Retinal pigment epithelial cell (primary cell): Measurements from ENCODE around the gene KRT84.
"Not testable (repeated sequence)": the region's sequence is repeated elsewhere in the genome, so short reads cannot be mapped to it uniquely, and the experiment has no call there.

Source experiments
- DNase-seq: peaks from one replicate; pipeline ENCODE4 v3.0.0-alpha.2; 2010; ENCODE audit warnings: low read depth
- H3K4me3 ChIP-seq: 2 replicates; pipeline ENCODE4 v1.5.1; 2011; ENCODE audit warnings: mild to moderate bottlenecking, low read length, control low read depth, moderate library complexity
- TF ChIP-seq, protein P1 (sequence below): conservative IDR thresholded peaks from 2 replicates; pipeline ENCODE4 v1.5.1; 2011; ENCODE audit warnings: low read depth, low read length, control low read depth, inconsistent platforms

The KRT84 gene

DNA sequence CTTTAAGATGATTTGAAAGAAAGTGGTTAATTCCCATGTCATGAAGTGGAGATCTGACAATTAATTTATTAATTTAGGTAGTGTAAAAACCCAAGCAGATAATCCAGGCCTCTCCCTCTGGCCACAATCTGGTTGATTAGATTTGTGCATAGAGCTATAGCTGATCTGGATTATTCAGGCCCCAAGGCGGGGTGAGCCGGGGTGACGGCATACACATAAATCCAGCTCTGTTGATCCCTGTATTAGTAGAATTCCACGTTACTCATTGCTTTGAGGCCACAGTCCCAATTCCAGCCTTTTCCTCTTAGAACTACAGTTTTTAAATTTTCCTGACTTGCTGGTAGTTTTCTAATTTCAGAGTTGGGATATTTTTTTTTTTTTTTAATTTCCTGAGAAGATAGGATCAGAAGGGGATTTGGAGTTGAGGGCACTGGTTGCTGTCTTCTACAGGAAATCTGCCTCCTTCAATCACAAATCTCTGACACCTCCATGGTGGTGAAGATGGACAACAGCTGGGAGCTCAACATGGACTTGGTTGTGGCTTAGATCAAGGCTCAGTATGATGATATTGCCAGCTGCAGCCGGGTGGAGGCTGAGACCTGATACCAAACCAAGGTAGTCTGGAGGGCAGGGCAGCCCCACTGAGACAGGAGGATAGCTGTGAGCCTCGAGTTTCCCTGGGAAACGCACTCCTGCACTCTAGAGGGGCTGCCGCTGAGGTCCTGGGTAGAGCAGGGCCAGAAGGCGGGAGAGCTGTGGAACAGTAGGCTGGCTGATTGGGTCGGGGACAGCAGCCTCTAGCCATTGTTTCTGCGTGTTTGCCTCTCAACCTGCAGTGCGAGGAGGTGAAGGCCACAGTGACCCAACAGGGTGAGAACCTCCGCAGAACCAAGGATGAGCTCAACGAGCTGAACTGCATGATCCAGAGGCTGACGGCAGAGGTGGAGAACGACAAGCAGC, 37.6 kb downstream of the KRT84 start:
- no peak for DNase-seq
- TF ChIP-seq, protein P1, sequence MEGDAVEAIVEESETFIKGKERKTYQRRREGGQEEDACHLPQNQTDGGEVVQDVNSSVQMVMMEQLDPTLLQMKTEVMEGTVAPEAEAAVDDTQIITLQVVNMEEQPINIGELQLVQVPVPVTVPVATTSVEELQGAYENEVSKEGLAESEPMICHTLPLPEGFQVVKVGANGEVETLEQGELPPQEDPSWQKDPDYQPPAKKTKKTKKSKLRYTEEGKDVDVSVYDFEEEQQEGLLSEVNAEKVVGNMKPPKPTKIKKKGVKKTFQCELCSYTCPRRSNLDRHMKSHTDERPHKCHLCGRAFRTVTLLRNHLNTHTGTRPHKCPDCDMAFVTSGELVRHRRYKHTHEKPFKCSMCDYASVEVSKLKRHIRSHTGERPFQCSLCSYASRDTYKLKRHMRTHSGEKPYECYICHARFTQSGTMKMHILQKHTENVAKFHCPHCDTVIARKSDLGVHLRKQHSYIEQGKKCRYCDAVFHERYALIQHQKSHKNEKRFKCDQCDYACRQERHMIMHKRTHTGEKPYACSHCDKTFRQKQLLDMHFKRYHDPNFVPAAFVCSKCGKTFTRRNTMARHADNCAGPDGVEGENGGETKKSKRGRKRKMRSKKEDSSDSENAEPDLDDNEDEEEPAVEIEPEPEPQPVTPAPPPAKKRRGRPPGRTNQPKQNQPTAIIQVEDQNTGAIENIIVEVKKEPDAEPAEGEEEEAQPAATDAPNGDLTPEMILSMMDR, result no peak
- no peak overlapping the region for H3K4me3 ChIP-seq

GRCh38 chr12:52347016-52347415, 38.4 kb downstream of the KRT84 start:
- no peak overlapping the region for H3K4me3 ChIP-seq
- DNase-seq, result no peak
- TF ChIP-seq, protein P1, result no peak

GRCh38 chr12:52346593-52346992, 38.9 kb downstream of the KRT84 start:
- H3K4me3 ChIP-seq, result no peak overlapping the region
- DNase-seq, result no peak
- TF ChIP-seq, protein P1, result no peak

DNA sequence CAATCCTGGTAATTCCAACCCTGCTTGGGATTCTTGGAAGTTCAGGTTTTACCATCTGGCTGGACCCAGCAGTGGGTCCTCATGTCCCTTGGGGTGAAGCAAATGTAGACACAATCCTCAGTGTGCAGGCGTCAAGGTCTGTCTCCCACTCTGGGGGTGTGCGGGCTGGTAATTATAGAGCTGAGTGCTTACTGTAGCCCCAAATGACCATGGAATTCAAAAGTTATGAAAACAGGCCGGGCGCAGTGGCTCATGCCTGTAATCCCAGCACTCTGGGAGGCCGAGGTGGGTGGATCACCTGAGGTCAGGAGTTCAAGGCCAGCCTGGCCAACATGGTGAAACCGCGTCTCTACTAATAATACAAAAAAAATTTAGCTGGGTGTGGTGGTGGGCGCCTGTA, 40.4 kb downstream of the KRT84 start:
- not testable (repeated sequence) for DNase-seq, H3K4me3 ChIP-seq

GRCh38 chr12:52344111-52344510, 41.3 kb downstream of the KRT84 start:
- TF ChIP-seq, protein P1, result no peak
- no peak overlapping the region for H3K4me3 ChIP-seq
- DNase-seq, result no peak

DNA sequence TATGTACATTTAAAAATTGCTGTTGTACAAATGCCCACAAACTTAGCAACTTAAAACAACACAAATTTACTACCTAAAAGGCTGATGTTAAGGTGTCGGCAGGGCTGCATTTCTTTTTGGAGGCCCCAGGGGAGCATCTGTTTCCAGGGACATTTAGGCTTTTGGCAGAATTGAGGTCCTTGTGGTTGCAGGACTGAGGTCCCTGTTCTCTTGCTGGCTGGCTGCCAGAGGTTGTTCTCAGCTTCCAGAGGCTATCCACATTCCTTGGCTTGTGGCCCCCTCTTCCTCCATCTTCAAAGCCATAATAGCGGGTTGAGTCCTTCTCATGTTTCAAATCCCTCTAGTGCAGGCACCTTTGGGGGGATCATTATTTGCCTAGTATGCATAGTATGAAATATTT, 41.9 kb downstream of the KRT84 start:
- TF ChIP-seq, protein P1, result no peak
- no peak for DNase-seq
- H3K4me3 ChIP-seq, result no peak overlapping the region

GRCh38 chr12:52342781-52343490, 42.5 kb downstream of the KRT84 start:
- no peak for DNase-seq
- H3K4me3 ChIP-seq, result no peak overlapping the region
- TF ChIP-seq, protein P1, result no peak
